ENCODE data around the gene ANKRD17.
"Not testable (repeated sequence)": the region's sequence is repeated elsewhere in the genome, so short reads cannot be mapped to it uniquely, and the experiment has no call there.

The ANKRD17 gene

GRCh38 chr4:73205482-73205881 is 53.1 kb downstream of the ANKRD17 start:
- no peak for DNase-seq (ENCODE audit: low read depth, low spot score)

GRCh38 chr4:73203976-73204375 is 54.6 kb downstream of the ANKRD17 start:
- DNase-seq (ENCODE audit: low read depth, low spot score) = not testable (repeated sequence)

- DNase-seq (ENCODE audit: low read depth, low spot score) = no peak
These were observed 61.4 kb downstream of the ANKRD17 start for GRCh38 chr4:73197220-73197619.

GRCh38 chr4:73194064-73194463 is 64.5 kb downstream of the ANKRD17 start:
- no peak for DNase-seq (ENCODE audit: low read depth, low spot score)

GRCh38 chr4:73193659-73194058 is 64.9 kb downstream of the ANKRD17 start:
- no peak for DNase-seq (ENCODE audit: low read depth, low spot score)

GRCh38 chr4:73193155-73193554 is 65.4 kb downstream of the ANKRD17 start:
- no peak for DNase-seq (ENCODE audit: low read depth, low spot score)

GRCh38 chr4:73189274-73189810 is 69.3 kb downstream of the ANKRD17 start:
- DNase-seq (ENCODE audit: low read depth, low spot score) = no peak

- no peak for DNase-seq (ENCODE audit: low read depth, low spot score)
These were observed 71.3 kb downstream of the ANKRD17 start for GRCh38 chr4:73187325-73187724.

GRCh38 chr4:73185903-73186302 is 72.7 kb downstream of the ANKRD17 start:
- DNase-seq (ENCODE audit: low read depth, low spot score) = no peak

GRCh38 chr4:73181231-73181630 is 77.4 kb downstream of the ANKRD17 start:
- DNase-seq (ENCODE audit: low read depth, low spot score) = no peak

- no peak for DNase-seq (ENCODE audit: low read depth, low spot score)
These were observed 80.2 kb downstream of the ANKRD17 start for GRCh38 chr4:73178389-73178788.

- DNase-seq (ENCODE audit: low read depth, low spot score) = no peak
These were observed 86.4 kb downstream of the ANKRD17 start for GRCh38 chr4:73172161-73172560.

GRCh38 chr4:73170518-73171198 is 87.9 kb downstream of the ANKRD17 start:
- no peak for DNase-seq (ENCODE audit: low read depth, low spot score)

GRCh38 chr4:73166212-73166611 is 92.4 kb downstream of the ANKRD17 start:
- no peak for DNase-seq (ENCODE audit: low read depth, low spot score)

GRCh38 chr4:73161527-73162185 is 96.9 kb downstream of the ANKRD17 start:
- no peak for DNase-seq (ENCODE audit: low read depth, low spot score)

GRCh38 chr4:73156394-73156793 is 102.2 kb downstream of the ANKRD17 start:
- no peak for DNase-seq (ENCODE audit: low read depth, low spot score)

- DNase-seq (ENCODE audit: low read depth, low spot score) = no peak
These were observed 105.7 kb downstream of the ANKRD17 start for GRCh38 chr4:73152893-73153292.

GRCh38 chr4:73142995-73143547 is 115.5 kb downstream of the ANKRD17 start:
- no peak for DNase-seq (ENCODE audit: low read depth, low spot score)

- DNase-seq (ENCODE audit: low read depth, low spot score) = no peak
These were observed 118.6 kb downstream of the ANKRD17 start for GRCh38 chr4:73139991-73140390.

- no peak for DNase-seq (ENCODE audit: low read depth, low spot score)
These were observed 119.4 kb downstream of the ANKRD17 start for GRCh38 chr4:73139245-73139644.

GRCh38 chr4:73137121-73137520 is 121.5 kb downstream of the ANKRD17 start:
- no peak for DNase-seq (ENCODE audit: low read depth, low spot score)

- DNase-seq (ENCODE audit: low read depth, low spot score) = no peak
These were observed 124.8 kb downstream of the ANKRD17 start for GRCh38 chr4:73133784-73134183.

- no peak for DNase-seq (ENCODE audit: low read depth, low spot score)
These were observed 127.3 kb downstream of the ANKRD17 start for GRCh38 chr4:73131281-73131680.

Data from activated naive CD8-positive, alpha-beta T cell treated with anti-CD3 and anti-CD28 coated beads, Interleukin-2, amount 50 U/mL, for 16 hours (primary cell).